Body of pancreas (tissue), 4 donors: ENCODE measurements around the gene SS18L1. TPM values are rescaled to one million over a fixed set of nuclear protein-coding genes. Genes with fewer than 3 reads are reported as not detected.

Experiments
- ATAC-seq: fragments of 150-250 bp; one replicate; pipeline ENCODE4 v1.9.1; 2016
- DNase-seq, 4 donors: peaks; one replicate each; pipeline ENCODE4 v3.0.0-alpha.2; 2019
- H3K27ac ChIP-seq, 4 donors: fragments of 200-600 bp; sonication (generic); 1 replicate in 3 of 4; 2 replicates in 1 of 4; pipeline versions ENCODE4 v1.5.1 to v1.6.1; 2016 to 2019; ENCODE audit warnings: mild to moderate bottlenecking in 1 of 4, mixed read lengths in 1 of 4, moderate library complexity in 1 of 4
- H3K27me3 ChIP-seq, 2 donors: fragments of 200-600 bp; sonication (generic); one replicate each; pipeline ENCODE4 v1.6.0; 2016; ENCODE audit warnings: mild to moderate bottlenecking in 1 of 2
- H3K36me3 ChIP-seq, 2 donors: fragments of 200-600 bp; sonication (generic); replicated peaks in 1 of 2; 2 replicates each; pipeline ENCODE4 v1.5.1; 2016; ENCODE audit warnings: low read depth in 2 of 2; ENCODE audit not compliant: insufficient read depth in 1 of 2
- H3K4me1 ChIP-seq: fragments of 200-600 bp; sonication (generic); one replicate; pipeline ENCODE4 v1.6.0; 2016
- H3K4me3 ChIP-seq, 2 donors: fragments of 200-600 bp; sonication (generic); 1 replicate in 1 of 2; 2 replicates in 1 of 2; pipeline ENCODE4 v1.5.1; 2016 to 2019
- H3K9me3 ChIP-seq, 3 donors: fragments of 200-600 bp; sonication (generic); 1 replicate in 2 of 3; 2 replicates in 1 of 3; pipeline ENCODE4 v1.5.1; 2016
- CTCF ChIP-seq, 7 experiments: fragments of 450-650 bp in 4 of 7; fragments of 200-600 bp in 3 of 7; sonication (generic) in 3 of 7; IDR thresholded peaks; one replicate each; pipeline ENCODE4 v1.5.1; 2016 to 2019; ENCODE audit warnings: antibody characterized with exemption in 7 of 7
- POLR2A ChIP-seq, 3 donors: fragments of 450-650 bp; IDR thresholded peaks; one replicate each; pipeline ENCODE4 v1.6.1; 2016; ENCODE audit warnings: antibody characterized with exemption in 3 of 3, mild to moderate bottlenecking in 2 of 3
- WGBS, 2 donors: methylation state at CpG; one replicate each; pipeline ENCODE4 v1.1.5; 2017; 5-methylcytosine and 5-hydroxymethylcytosine counted together
- intact Hi-C: fragments of 100-400 bp; cut with DNase I; formaldehyde crosslinking; loops from one replicate; pipeline ENCODE4 v1.15.1; 2023
- total RNA-seq, 2 donors: library from RNA; depleted of rRNA; stranded (reverse); fragments of >200 nt; gene quantifications; one replicate each; pipeline ENCODE4 v1.1.0, GENCODE V29; 2016

SS18L1 gene
- total RNA-seq, 2 donors from 2014 or later, result 11.4 to 14.5 TPM

GRCh38 chr20:62191781-62192559, 48.4 kb downstream of the SS18L1 start:
- no peak for TF ChIP-seq CTCF (IDR thresholded peaks at IDR 0.05)
- TF ChIP-seq POLR2A (IDR thresholded peaks at IDR 0.05), result no peak
- no peak for DNase-seq
- H3K9me3 ChIP-seq, result no peaks in the 10 kb centered on the region
- ATAC-seq, result no peak
- peaks cover 1% of the 10 kb centered on the region for H3K4me1 ChIP-seq
- 79 to 82% methylated on average over 9 to 14 of the region's 14 CpGs for WGBS, 2 donors
- H3K36me3 ChIP-seq, result peaks cover 0 to 2% of the 10 kb centered on the region in 2 donors
- H3K27ac ChIP-seq, result no peak overlapping the region
- intact Hi-C loops, result no loop called here
- H3K27me3 ChIP-seq, result no peaks in the 10 kb centered on the region
- H3K4me3 ChIP-seq, result no peak overlapping the region

- Histone ChIP-seq H3K4me1 (no peaks in the 10 kb centered on the region), H3K9me3 (no peaks in the 10 kb centered on the region), H3K36me3 (peaks cover 2 to 3% of the 10 kb centered on the region in 2 donors), H3K4me3 (no peak overlapping the region), H3K27ac (no peak overlapping the region), H3K27me3 (no peaks in the 10 kb centered on the region)
- ATAC-seq (no peak), DNase-seq (no peak)
- 80 to 81% methylated on average over 8 to 10 of the region's 10 CpGs for WGBS, 2 donors
- intact Hi-C loops, result no loop called here
- no peak for TF ChIP-seq CTCF (IDR thresholded peaks at IDR 0.05)
Measured at GRCh38 chr20:62192635-62193034, 49.1 kb downstream of the SS18L1 start.

GRCh38 chr20:62193079-62194025, 49.8 kb downstream of the SS18L1 start:
- H3K4me1 ChIP-seq, result no peaks in the 10 kb centered on the region
- H3K27me3 ChIP-seq, result no peaks in the 10 kb centered on the region
- peaks cover 2 to 3% of the 10 kb centered on the region in 2 donors for H3K36me3 ChIP-seq
- DNase-seq (no peak), ATAC-seq (no peak)
- no peak overlapping the region for H3K27ac ChIP-seq
- H3K4me3 ChIP-seq, result no peak overlapping the region
- WGBS, 2 donors, result 83 to 90% methylated on average over 18 to 29 of the region's 29 CpGs
- H3K9me3 ChIP-seq, result no peaks in the 10 kb centered on the region
- TF ChIP-seq POLR2A (IDR thresholded peaks at IDR 0.05) (no peak), CTCF (IDR thresholded peaks at IDR 0.05) (no peak)
- intact Hi-C loops, result no loop called here

GRCh38 chr20:62195075-62195405, 51.5 kb downstream of the SS18L1 start:
- Histone ChIP-seq H3K4me3 (no peak overlapping the region), H3K36me3 (peaks cover 3 to 7% of the 10 kb centered on the region in 2 donors), H3K4me1 (no peaks in the 10 kb centered on the region), H3K27me3 (no peaks in the 10 kb centered on the region), H3K27ac (no peak overlapping the region), H3K9me3 (no peaks in the 10 kb centered on the region)
- intact Hi-C loops, result no loop called here
- ATAC-seq (no peak), DNase-seq (no peak)
- TF ChIP-seq POLR2A (IDR thresholded peaks at IDR 0.05) (no peak), CTCF (IDR thresholded peaks at IDR 0.05) (no peak)
- 74 to 80% methylated on average over 7 to 8 of the region's 8 CpGs for WGBS, 2 donors
